AG08396 (cell line): ENCODE measurements around the gene TRAF3.
A peak's percentile ranks its signal among the peaks of the same experiment; 100 is the strongest.

Source experiments
- DNase-seq: peaks from one replicate; pipeline ENCODE4 v3.0.0; 2012; ENCODE audit warnings: low spot score, mixed read lengths

Gene TRAF3

GRCh38 chr14:102778338-102779083, 1.3 kb downstream of the TRAF3 start:
- DNase-seq = peak; percentile 21

- DNase-seq = no peak
These were observed 1.8 kb downstream of the TRAF3 start for GRCh38 chr14:102779084-102779462.

GRCh38 chr14:102779574-102780315, 2.5 kb downstream of the TRAF3 start:
- no peak for DNase-seq

- no peak for DNase-seq
These were observed 3.8 kb downstream of the TRAF3 start for GRCh38 chr14:102781063-102781462.

- DNase-seq = no peak
These were observed 5.7 kb downstream of the TRAF3 start for GRCh38 chr14:102782974-102783373.

- no peak for DNase-seq
These were observed 7.8 kb downstream of the TRAF3 start for GRCh38 chr14:102784892-102785594.

GRCh38 chr14:102785595-102785963, 8.3 kb downstream of the TRAF3 start:
- DNase-seq = no peak

- no peak for DNase-seq
These were observed 9.5 kb downstream of the TRAF3 start for GRCh38 chr14:102786768-102787167.

- no peak for DNase-seq
These were observed 12.1 kb downstream of the TRAF3 start for GRCh38 chr14:102789349-102789748.

GRCh38 chr14:102793531-102794328, 16.5 kb downstream of the TRAF3 start:
- DNase-seq = no peak

- DNase-seq = peak; percentile 84
These were observed 18.0 kb downstream of the TRAF3 start for GRCh38 chr14:102795060-102795925.

GRCh38 chr14:102796661-102797190, 19.5 kb downstream of the TRAF3 start:
- no peak for DNase-seq

- no peak for DNase-seq
These were observed 21.7 kb downstream of the TRAF3 start for GRCh38 chr14:102798926-102799325.

- peak; percentile 73 for DNase-seq
These were observed 22.7 kb downstream of the TRAF3 start for GRCh38 chr14:102799684-102800562.

GRCh38 chr14:102802834-102803523, 25.7 kb downstream of the TRAF3 start:
- DNase-seq = no peak

- DNase-seq = no peak
These were observed 27.6 kb downstream of the TRAF3 start for GRCh38 chr14:102804858-102805257.

GRCh38 chr14:102805371-102805891, 28.2 kb downstream of the TRAF3 start:
- peak; percentile 35 for DNase-seq

- no peak for DNase-seq
These were observed 28.7 kb downstream of the TRAF3 start for GRCh38 chr14:102805941-102806340.

GRCh38 chr14:102806447-102806846, 29.2 kb downstream of the TRAF3 start:
- DNase-seq = no peak
